Spleen (tissue), 11 donors: ENCODE measurements around the gene SOX5. TPM values are rescaled to one million over a fixed set of nuclear protein-coding genes. Genes with fewer than 3 reads are reported as not detected.

Source experiments
- DNase-seq: peaks from one replicate; pipeline ENCODE4 v3.0.0-alpha.2; 2020
- H3K27ac ChIP-seq, 8 donors: fragments of 200-600 bp; sonication (generic) in 7 of 8; 1 replicate in 4 of 8; 2 replicates in 4 of 8; pipeline versions ENCODE4 v1.5.0 to v1.8.0; 2016 to 2021; ENCODE audit warnings: inconsistent platforms in 4 of 8, mild to moderate bottlenecking in 4 of 8, moderate library complexity in 1 of 8
- H3K27me3 ChIP-seq, 7 donors: fragments of 200-600 bp; sonication (generic) in 6 of 7; replicated peaks in 1 of 7; 1 replicate in 4 of 7; 2 replicates in 3 of 7; pipeline versions ENCODE4 v1.5.0 to v1.8.0; 2016 to 2021; ENCODE audit warnings: inconsistent platforms in 3 of 7, mild to moderate bottlenecking in 1 of 7
- H3K36me3 ChIP-seq, 6 donors: fragments of 200-600 bp; sonication (generic) in 5 of 6; 1 replicate in 4 of 6; 2 replicates in 2 of 6; pipeline versions ENCODE4 v1.5.0 to v1.8.0; 2016 to 2021; ENCODE audit warnings: inconsistent platforms in 2 of 6
- H3K4me1 ChIP-seq, 6 donors: fragments of 200-600 bp; sonication (generic) in 5 of 6; 1 replicate in 3 of 6; 2 replicates in 3 of 6; pipeline versions ENCODE4 v1.5.0 to v1.8.0; 2016 to 2021; ENCODE audit warnings: inconsistent platforms in 3 of 6
- H3K4me3 ChIP-seq, 8 donors: fragments of 200-600 bp; sonication (generic) in 7 of 8; 1 replicate in 4 of 8; 2 replicates in 4 of 8; pipeline versions ENCODE4 v1.5.0 to v1.8.0; 2016 to 2021; ENCODE audit warnings: inconsistent platforms in 4 of 8, mild to moderate bottlenecking in 4 of 8, moderate library complexity in 2 of 8
- H3K9me3 ChIP-seq, 8 donors: fragments of 200-600 bp; sonication (generic) in 7 of 8; 1 replicate in 4 of 8; 2 replicates in 4 of 8; pipeline versions ENCODE4 v1.5.0 to v1.8.0; 2016 to 2021; ENCODE audit warnings: inconsistent platforms in 4 of 8
- POLR2A ChIP-seq, 3 donors: fragments of 450-650 bp; IDR thresholded peaks; one replicate each; pipeline ENCODE4 v1.5.1; 2017; ENCODE audit warnings: antibody characterized with exemption in 3 of 3, mild to moderate bottlenecking in 1 of 3
- POLR2AphosphoS5 ChIP-seq, 3 donors: sonication (generic); formaldehyde crosslinking; IDR thresholded peaks; one replicate each; pipeline ENCODE4 v1.5.1; 2017; ENCODE audit warnings: antibody characterized with exemption in 3 of 3
- WGBS, 5 donors: extraction: QIAGEN DNeasy Blood & Tissue Kit in 3 of 5; methylation state at CpG; one replicate each; pipeline versions ENCODE4 v1.1.5 to v1.1.7; 2013 to 2018; 5-methylcytosine and 5-hydroxymethylcytosine counted together
- intact Hi-C: fragments of 100-400 bp; cut with DNase I; formaldehyde crosslinking; loops from one replicate; pipeline ENCODE4 v1.15.0; 2023; ENCODE audit warnings: low total_unique reads
- polyA plus RNA-seq, 3 donors: library from polyadenylated mRNA; stranded (reverse); fragments of 200-250 nt; gene quantifications; one replicate each; pipeline ENCODE4 v1.2.1, GENCODE V29; 2013
- total RNA-seq, 7 donors: library from RNA; depleted of rRNA in 3 of 7; stranded (reverse); fragments of >200 nt in 3 of 7; fragmentation: NEBNext Ultra II Directional in 4 of 7; extraction: Animal tissue kit (Norgen Biotek cat#: 25700) in 4 of 7; gene quantifications; one replicate each; pipeline versions ENCODE4 v1.1.0 to v1.2.1, GENCODE V29; 2016 to 2021
- TF ChIP-seq, protein P1 (sequence below), 11 experiments: fragments of 200-600 bp in 7 of 11; fragments of 450-650 bp in 4 of 11; sonication (generic) in 4 of 11; IDR thresholded peaks in 8 of 11; conservative IDR thresholded peaks in 3 of 11; 1 replicate in 7 of 11; 2 replicates in 4 of 11; pipeline versions ENCODE4 v1.4.0 to v1.8.0; 2016 to 2021; ENCODE audit warnings: antibody characterized with exemption in 11 of 11, inconsistent platforms in 4 of 11, mild to moderate bottlenecking in 1 of 11
- donor health status: healthy with polysubstance abuse.
- donor health status: DM: no; HTN: no; CAD: no; lungs with moderate emphysema.
- donor health status: DM: no; HTN: no; CAD: no.
- donor health status: Bipolar disorder and iron deficiency.
- donor health status: healthy.
- donor health status: DM: no; HTN: no; CAD: no.
- donor health status: DM: yes; HTN: yes; CAD: no.

Gene SOX5
- total and polyA plus RNA-seq, 10 donors, result 0.20 to 21.3 (median 8.7) TPM

DNA sequence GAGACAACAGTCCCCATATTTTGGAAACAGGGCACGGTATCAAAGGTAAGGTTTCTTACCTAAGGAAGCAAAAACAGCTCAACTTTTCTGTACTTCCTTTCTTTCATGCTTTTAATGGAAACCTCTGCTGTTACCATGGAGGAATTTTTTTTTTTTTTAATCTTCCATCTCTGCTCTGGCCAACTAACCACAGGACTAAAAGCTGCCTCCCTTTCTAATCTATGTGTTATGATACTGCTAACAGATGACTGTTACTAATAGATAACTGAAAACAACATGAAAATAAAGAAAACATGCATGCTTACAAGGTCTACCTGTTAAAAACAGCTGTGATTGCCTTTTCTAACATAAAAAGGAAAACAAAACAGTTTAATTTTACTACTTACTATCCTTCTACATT, 168.4 kb downstream of the SOX5 start:
- Histone ChIP-seq H3K27me3 (no peaks in the 10 kb centered on the region), H3K4me3 (no peak overlapping the region), H3K27ac (no peak overlapping the region), H3K4me1 (no peaks in the 10 kb centered on the region), H3K36me3 (no peaks in the 10 kb centered on the region), H3K9me3 (peaks cover 0 to 3% (median 0%) of the 10 kb centered on the region in 8 donors)
- intact Hi-C loops, result no loop called here
- 52 to 73% (median 66%) methylated on average over 1 of the region's 1 CpG for whole genome bisulfite sequencing, 5 donors
- TF ChIP-seq, protein P1, sequence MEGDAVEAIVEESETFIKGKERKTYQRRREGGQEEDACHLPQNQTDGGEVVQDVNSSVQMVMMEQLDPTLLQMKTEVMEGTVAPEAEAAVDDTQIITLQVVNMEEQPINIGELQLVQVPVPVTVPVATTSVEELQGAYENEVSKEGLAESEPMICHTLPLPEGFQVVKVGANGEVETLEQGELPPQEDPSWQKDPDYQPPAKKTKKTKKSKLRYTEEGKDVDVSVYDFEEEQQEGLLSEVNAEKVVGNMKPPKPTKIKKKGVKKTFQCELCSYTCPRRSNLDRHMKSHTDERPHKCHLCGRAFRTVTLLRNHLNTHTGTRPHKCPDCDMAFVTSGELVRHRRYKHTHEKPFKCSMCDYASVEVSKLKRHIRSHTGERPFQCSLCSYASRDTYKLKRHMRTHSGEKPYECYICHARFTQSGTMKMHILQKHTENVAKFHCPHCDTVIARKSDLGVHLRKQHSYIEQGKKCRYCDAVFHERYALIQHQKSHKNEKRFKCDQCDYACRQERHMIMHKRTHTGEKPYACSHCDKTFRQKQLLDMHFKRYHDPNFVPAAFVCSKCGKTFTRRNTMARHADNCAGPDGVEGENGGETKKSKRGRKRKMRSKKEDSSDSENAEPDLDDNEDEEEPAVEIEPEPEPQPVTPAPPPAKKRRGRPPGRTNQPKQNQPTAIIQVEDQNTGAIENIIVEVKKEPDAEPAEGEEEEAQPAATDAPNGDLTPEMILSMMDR (IDR thresholded peaks at IDR 0.05 in 8 of 11, conservative IDR thresholded peaks at IDR 0.05 in 3 of 11), result no peak
- no peak for TF ChIP-seq POLR2AphosphoS5 (IDR thresholded peaks at IDR 0.05)
- no peak for TF ChIP-seq POLR2A (IDR thresholded peaks at IDR 0.05)
- DNase-seq, result no peak

DNA sequence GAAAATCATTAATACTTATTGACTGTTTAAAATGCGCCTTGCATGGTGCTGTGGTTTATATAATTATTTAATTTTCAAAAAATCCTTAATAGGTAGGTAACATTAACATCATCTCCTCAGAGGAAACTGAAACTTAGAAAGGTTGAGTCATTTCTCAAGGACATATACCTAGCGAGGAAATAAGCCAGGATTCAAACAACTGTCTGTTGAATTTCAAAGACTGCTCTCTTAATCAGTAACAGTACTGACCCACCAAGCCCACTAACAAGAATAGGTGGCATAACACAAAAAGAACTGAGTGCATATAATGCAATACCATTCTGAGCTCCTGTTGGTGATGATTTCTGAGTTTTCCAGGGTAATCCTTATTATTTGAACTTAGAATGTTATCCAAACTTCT, 174.3 kb downstream of the SOX5 start:
- intact Hi-C loops, result no loop called here
- DNase-seq, result no peak
- 70 to 85% (median 78%) methylated on average over 2 of the region's 2 CpGs for WGBS, 5 donors

DNA sequence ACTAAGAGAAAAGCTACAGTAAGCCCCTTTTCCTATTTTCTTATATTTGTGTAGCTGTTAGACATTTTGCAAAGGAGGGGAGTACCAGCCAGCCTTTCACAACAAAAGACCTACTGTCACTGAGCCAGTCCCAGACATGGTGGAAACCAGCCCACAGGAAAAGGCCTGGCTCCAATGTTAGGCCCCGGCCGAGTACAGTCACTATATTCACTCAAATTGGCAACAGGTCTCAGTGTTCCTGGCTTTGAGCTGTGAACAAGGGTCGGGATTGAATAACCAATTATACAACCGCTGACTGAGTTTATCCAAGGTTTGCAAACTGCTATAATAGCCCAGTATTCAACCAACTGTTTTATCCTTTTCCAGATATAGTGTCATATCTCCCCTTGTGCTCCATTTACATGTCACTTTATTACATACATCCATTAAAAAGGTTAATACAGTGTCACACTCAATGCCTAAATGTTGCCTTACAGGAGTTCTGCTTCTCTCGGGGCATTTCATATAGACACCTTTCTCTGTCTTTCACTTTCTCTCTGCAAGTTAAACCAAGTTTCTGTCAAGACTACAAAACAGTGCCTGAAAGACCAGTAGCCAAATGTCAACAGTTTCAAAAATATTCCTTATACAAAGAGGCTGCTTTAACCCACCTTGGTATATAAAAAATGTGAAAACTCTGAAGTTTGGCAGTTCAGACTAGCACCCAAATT, 178.1 kb downstream of the SOX5 start:
- Histone ChIP-seq H3K36me3 (no peaks in the 10 kb centered on the region), H3K27ac (no peak overlapping the region), H3K4me3 (no peak overlapping the region), H3K27me3 (no peaks in the 10 kb centered on the region), H3K4me1 (no peaks in the 10 kb centered on the region), H3K9me3 (no peaks in the 10 kb centered on the region)
- 84 to 89% (median 86%) methylated on average over 5 of the region's 5 CpGs for WGBS, 5 donors
- TF ChIP-seq POLR2AphosphoS5 (IDR thresholded peaks at IDR 0.05) (no peak), POLR2A (IDR thresholded peaks at IDR 0.05) (no peak)
- TF ChIP-seq, protein P1 (IDR thresholded peaks at IDR 0.05 in 8 of 11, conservative IDR thresholded peaks at IDR 0.05 in 3 of 11), result no peak
- no peak for DNase-seq
- intact Hi-C loops, result no loop called here

More for the DNA sequence above, 174.3 kb downstream of the SOX5 start:
- Histone ChIP-seq H3K4me3 (no peak overlapping the region), H3K9me3 (no peaks in the 10 kb centered on the region), H3K27ac (no peak overlapping the region), H3K36me3 (no peaks in the 10 kb centered on the region), H3K4me1 (no peaks in the 10 kb centered on the region), H3K27me3 (no peaks in the 10 kb centered on the region)
- TF ChIP-seq POLR2AphosphoS5 (IDR thresholded peaks at IDR 0.05), result no peak
- TF ChIP-seq, protein P1 (IDR thresholded peaks at IDR 0.05 in 8 of 11, conservative IDR thresholded peaks at IDR 0.05 in 3 of 11), result no peak
- no peak for TF ChIP-seq POLR2A (IDR thresholded peaks at IDR 0.05)

DNA sequence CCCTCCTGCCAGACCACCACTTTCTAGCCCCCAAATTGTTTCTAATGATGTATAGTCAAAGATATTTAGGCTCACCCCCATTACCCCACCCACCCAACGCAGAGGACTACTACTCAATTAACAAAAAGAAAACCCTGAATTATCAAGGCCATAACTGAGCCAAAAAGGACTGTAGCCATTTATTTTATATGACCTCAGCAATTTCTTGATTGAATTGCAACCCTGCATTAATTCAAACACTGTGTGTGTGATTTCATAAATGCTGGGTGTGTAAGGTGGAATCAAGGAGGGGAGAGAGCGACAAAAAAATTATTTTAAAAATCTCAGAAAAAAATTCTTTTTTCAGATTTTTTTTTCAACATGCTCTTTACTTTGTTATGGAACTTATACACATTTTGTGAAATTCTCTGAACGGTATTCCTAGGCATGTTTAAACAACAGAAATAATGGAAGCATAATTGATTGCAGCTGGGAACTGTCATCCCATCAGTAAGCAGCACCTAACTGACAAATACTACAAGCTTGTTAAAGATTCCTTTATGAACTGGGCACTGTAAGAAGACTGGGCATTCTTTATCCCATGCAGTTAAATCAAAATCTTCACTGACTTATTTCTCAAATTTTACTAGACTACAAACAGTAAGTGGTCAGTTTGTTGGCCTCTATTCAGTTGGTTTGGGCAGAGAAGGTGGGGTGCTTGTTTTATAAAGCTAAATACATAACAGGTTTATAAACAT, 179.1 kb downstream of the SOX5 start:
- DNase-seq, result no peak
- intact Hi-C loops, result no loop called here
- TF ChIP-seq, protein P1 (IDR thresholded peaks at IDR 0.05 in 8 of 11, conservative IDR thresholded peaks at IDR 0.05 in 3 of 11), result no peak
- TF ChIP-seq POLR2AphosphoS5 (IDR thresholded peaks at IDR 0.05), result no peak
- no peak for TF ChIP-seq POLR2A (IDR thresholded peaks at IDR 0.05)

More for the DNA sequence above, 179.1 kb downstream of the SOX5 start:
- 85 to 91% (median 90%) methylated on average over 3 of the region's 3 CpGs for WGBS, 5 donors
- no peaks in the 10 kb centered on the region for H3K27me3 ChIP-seq
- H3K4me3 ChIP-seq, result no peak overlapping the region
- no peaks in the 10 kb centered on the region for H3K36me3 ChIP-seq
- H3K4me1 ChIP-seq, result no peaks in the 10 kb centered on the region
- no peaks in the 10 kb centered on the region for H3K9me3 ChIP-seq
- H3K27ac ChIP-seq, result no peak overlapping the region
